ENCODE results near the gene MCOLN2. TPM values are rescaled to one million over a fixed set of nuclear protein-coding genes. Genes with fewer than 3 reads are reported as not detected.

The MCOLN2 gene
- total and polyA plus RNA-seq, 2 of the 8 experiments (the other 6 are each of a cell fraction or from before 2014, with no cell fraction given) = 1.7 to 6.1 TPM

- no peak overlapping the region for H3K4ac ChIP-seq (replicated peaks; ENCODE audit: insufficient read length, low read depth, low read length)
- no peak overlapping the region for H3K56ac ChIP-seq (replicated peaks; ENCODE audit: insufficient read length, low read depth, low read length)
- no peak overlapping the region for H2BK120ac ChIP-seq (replicated peaks; ENCODE audit: low read depth, low read length)
- peaks cover 3% of the 10 kb centered on the region; the same call in 1 of the 2 replicates for H3K23me2 ChIP-seq (ENCODE audit: low read depth, low read length)
- peaks cover 0 to 43% of the 10 kb centered on the region in 2 experiments; a peak in 3 of 4 replicates for H3K79me2 ChIP-seq (ENCODE audit: control insufficient read depth in 1 of 2, insufficient read depth in 2 of 2, low read length in 2 of 2)
- H4K5ac ChIP-seq (ENCODE audit: insufficient read length, low read depth, low read length) = no peak overlapping the region
- H2AFZ ChIP-seq (ENCODE audit: low read length) = no peak overlapping the region
- no peak overlapping the region for H3K4me2 ChIP-seq (ENCODE audit: insufficient read depth in 1 of 2, low read depth in 2 of 2, low read length in 2 of 2)
- H3K79me1 ChIP-seq (ENCODE audit: low read depth, low read length) = 0 out of 2 replicates have a peak, but pooled peaks cover 2% of the 10 kb centered on the region
- no peak overlapping the region; the same call in 1 of the 2 replicates for H3K27ac ChIP-seq (ENCODE audit: low read depth, low read length)
- H3K4me1 ChIP-seq (replicated peaks in 1 of 4; ENCODE audit: control insufficient read depth in 3 of 4, insufficient read depth in 4 of 4, low read length in 3 of 4) = peaks cover 0 to 3% (median 0%) of the 10 kb centered on the region in 4 experiments; a peak in 1 of 7 replicates
- no peak overlapping the region for H3K14ac ChIP-seq (ENCODE audit: insufficient read length)
- DNase-seq (ENCODE audit: low read depth in 1 of 2, low spot score in 2 of 2) (no peak), FAIRE-seq (no peak)
- TF ChIP-seq USF2 (IDR thresholded peaks at IDR 0.05; ENCODE audit: low read length) = no peak
- TF ChIP-seq CBX5 (IDR thresholded peaks at IDR 0.05; ENCODE audit: low read depth, low read length) = no peak
- no peak for TF ChIP-seq KDM1A (IDR thresholded peaks at IDR 0.05; ENCODE audit: borderline replicate concordance, low read length)
- no peak for TF ChIP-seq MAX (IDR thresholded peaks at IDR 0.05)
- TF ChIP-seq MAFK (IDR thresholded peaks at IDR 0.05; ENCODE audit: low read depth, low read length) = no peak
- no peak for TF ChIP-seq BRCA1 (IDR thresholded peaks at IDR 0.05; ENCODE audit: low read depth, low read length)
- TF ChIP-seq RBBP5 (IDR thresholded peaks at IDR 0.05; ENCODE audit: borderline replicate concordance, low read depth, low read length) = no peak
- no peak overlapping the region for H3K23ac ChIP-seq (ENCODE audit: insufficient read length)
- peaks cover 0 to 2% (median under 1%) of the 10 kb centered on the region in 4 experiments; a peak in 3 of 7 replicates for H3K27me3 ChIP-seq (replicated peaks in 1 of 4; ENCODE audit: control insufficient read depth in 3 of 4, extremely low read depth in 1 of 4, insufficient read depth in 3 of 4, low read length in 3 of 4)
- H3K9me3 ChIP-seq (ENCODE audit: insufficient read depth in 2 of 2, low read depth in 1 of 2, low read length in 1 of 2) = no peaks in the 10 kb centered on the region
- H2BK12ac ChIP-seq (ENCODE audit: low read depth, low read length) = no peak overlapping the region
- no peak overlapping the region for H4K91ac ChIP-seq (replicated peaks; ENCODE audit: insufficient read length, low read length)
- no peak overlapping the region for H2BK15ac ChIP-seq (ENCODE audit: low read length)
- no peak overlapping the region for H2BK5ac ChIP-seq (ENCODE audit: low read depth, low read length)
- H4K20me1 ChIP-seq (replicated peaks in 1 of 2; ENCODE audit: control insufficient read depth in 1 of 2, insufficient read depth in 2 of 2, low read length in 2 of 2) = peaks cover 0 to 6% of the 10 kb centered on the region in 2 experiments
- H3K4me3 ChIP-seq (ENCODE audit: extremely low read depth in 1 of 4, insufficient read depth in 2 of 4, low read depth in 3 of 4, low read length in 4 of 4) = no peak overlapping the region
- H2AK5ac ChIP-seq (ENCODE audit: low read depth, low read length) = no peak overlapping the region
- H3K36me3 ChIP-seq (ENCODE audit: control insufficient read depth in 2 of 4, insufficient read depth in 4 of 4, low read length in 3 of 4) = peaks cover 0 to 6% (median 2%) of the 10 kb centered on the region in 4 experiments; a peak in 3 of 8 replicates
- no peak overlapping the region for H3K9ac ChIP-seq (replicated peaks in 1 of 4; ENCODE audit: extremely low read depth in 1 of 4, low read depth in 3 of 4, low read length in 3 of 4)
- 86% methylated on average over 4 of the region's 4 CpGs; no CpG with 5 or more reads in 1 of the 2 experiments for WGBS, 2 experiments (ENCODE audit: extremely low coverage in 1 of 2, insufficient coverage in 1 of 2, insufficient read length in 1 of 2, insufficient replicate concordance in 2 of 2, low coverage in 1 of 2, low lambda C conversion rate in 2 of 2, missing lambda C conversion rate in 1 of 2)
- POLR2A ChIA-PET (ENCODE audit: partially characterized antibody) = no interaction called here
- H2BK20ac ChIP-seq (ENCODE audit: low read length) = no peak overlapping the region
- CTCF ChIA-PET (ENCODE audit: partially characterized antibody) = no interaction called here
- H3K18ac ChIP-seq (ENCODE audit: extremely low read depth, low read length) = no peak overlapping the region
- no peak overlapping the region for H4K8ac ChIP-seq (ENCODE audit: extremely low read depth, insufficient read depth, low read length)
Measured at GRCh38 chr1:84887261-84887934, 109.5 kb downstream of the MCOLN2 start.

Measured in H1 (cell line).